H4 (cell line): Measurements from ENCODE around the gene RAB44. TPM values are rescaled to one million over a fixed set of nuclear protein-coding genes. Genes with fewer than 3 reads are reported as not detected.

Experiments used
- DNase-seq: peaks from one replicate; pipeline ENCODE4 v3.0.0-alpha.2; 2015; ENCODE audit warnings: low spot score
- total RNA-seq: library from RNA; depleted of rRNA; stranded (reverse); fragments of >200 nt; shearing (Covaris generic); gene quantifications from 2 replicates; pipeline ENCODE4 v1.2.3, GENCODE V29; 2014

Gene RAB44
- total RNA-seq, 1 experiment from 2014 or later, result not detected

DNA sequence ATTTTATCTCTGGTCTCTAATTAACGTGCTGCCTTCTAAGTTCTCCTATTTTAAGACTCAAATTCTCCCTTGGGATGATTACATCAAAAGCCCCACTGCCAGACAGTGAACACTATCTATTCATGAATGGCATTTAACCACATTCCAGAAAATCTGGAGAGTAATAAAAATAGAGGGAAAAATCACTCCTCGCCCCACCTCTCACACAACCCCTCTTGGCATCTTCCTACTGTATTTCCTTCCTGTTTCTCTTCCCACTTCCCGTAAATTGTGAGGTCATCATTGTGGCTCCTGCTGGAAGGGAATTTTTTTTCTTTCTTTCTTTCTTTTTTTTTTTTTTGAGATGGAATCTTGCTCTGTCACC is 31.5 kb downstream of the RAB44 start:
- peak; percentile 34 for DNase-seq

- no peak for DNase-seq
Measured at GRCh38 chr6:36730424-36731380, 33.1 kb downstream of the RAB44 start.

- DNase-seq, result no peak
Measured at GRCh38 chr6:36731622-36732310, 34.1 kb downstream of the RAB44 start.

DNA sequence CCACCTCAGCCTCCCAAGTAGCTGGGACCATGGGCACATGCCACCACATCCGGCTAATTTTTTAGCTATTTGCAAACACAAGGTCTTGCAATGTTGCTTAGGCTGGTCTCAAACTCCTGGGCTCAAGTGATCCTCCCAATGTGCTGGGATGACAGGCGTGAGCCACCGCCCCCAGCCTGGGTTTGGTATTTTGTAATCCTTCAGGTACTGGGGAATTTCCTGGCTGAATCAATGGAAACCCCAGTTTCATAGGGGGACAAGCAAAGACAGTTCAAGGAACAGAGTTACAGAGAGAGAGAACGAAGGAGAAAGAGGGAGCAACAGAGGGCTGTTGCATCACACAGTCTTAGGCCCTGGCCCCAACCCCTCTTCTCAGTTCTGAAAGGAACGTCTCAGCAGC is 35.7 kb downstream of the RAB44 start:
- DNase-seq, result no peak

DNA sequence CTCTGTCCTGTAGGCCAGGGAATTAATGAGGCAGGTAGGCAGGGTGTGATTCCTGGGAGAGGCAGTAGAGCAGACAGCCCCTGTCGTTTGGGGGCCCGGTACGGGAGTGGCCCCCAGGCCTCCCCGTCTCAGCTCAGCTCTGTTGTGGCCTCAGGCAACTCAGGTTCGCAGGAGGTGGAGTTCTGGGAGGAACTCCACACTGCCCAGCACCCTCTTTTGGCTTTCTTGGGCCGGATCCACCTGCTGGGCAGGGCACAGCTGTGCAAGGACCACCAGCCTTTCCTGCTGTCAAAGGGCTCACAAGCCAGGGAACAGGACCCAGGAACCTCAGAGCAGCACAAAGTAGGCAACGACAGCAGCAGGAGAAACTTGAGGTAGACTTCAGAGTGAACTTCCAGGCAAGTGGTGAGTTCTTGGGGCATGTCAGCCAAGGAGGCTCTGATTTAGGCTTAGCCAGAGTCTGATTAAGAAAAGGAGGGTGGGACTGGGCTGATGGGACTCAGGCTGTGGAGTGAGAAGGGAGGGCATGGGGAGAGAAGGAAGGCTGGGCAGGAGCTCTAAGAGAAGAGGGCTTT is 36.9 kb downstream of the RAB44 start:
- no peak for DNase-seq

- DNase-seq, result no peak
Measured at GRCh38 chr6:36735110-36736071, 37.8 kb downstream of the RAB44 start.

DNA sequence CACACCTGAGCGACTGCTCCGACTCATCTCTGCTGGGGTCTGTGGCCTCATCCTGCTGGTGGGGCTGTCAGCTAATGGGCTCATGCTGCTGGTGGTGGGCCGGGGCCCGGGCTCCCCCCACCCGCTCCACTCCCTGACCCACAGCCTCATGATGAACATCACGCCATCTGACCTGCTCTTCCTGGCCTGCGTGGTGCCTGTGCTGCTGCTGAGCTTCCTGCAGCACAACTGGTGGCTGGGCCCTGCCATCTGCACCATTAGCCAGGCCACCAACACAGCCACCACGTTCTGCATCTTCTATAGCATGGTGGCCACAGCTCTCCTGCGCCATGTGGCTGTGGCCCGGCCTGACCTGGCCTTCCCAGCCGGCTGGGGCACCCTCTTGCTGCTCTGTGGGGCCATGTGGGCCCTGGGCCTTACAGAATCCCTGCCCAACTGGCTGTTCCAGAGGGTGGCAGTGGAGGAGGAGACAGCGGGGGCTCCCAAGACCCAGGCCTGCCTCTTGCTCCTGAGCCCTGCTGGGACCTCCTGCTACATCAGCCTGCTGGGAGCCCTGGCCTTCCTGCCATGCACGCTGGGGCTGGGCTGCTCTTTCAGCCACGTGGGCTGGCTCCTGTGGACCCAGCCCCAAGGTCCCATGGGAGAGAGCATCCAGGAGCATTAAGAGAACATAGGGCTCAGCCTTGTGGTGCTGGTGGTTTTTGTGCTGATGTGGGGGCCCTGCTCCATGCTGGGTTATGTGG is 39.6 kb downstream of the RAB44 start:
- DNase-seq, result no peak

GRCh38 chr6:36738108-36738507 is 40.5 kb downstream of the RAB44 start:
- no peak for DNase-seq

GRCh38 chr6:36739947-36740817 is 42.6 kb downstream of the RAB44 start:
- DNase-seq, result no peak

GRCh38 chr6:36740818-36741179 is 43.2 kb downstream of the RAB44 start:
- no peak for DNase-seq

DNA sequence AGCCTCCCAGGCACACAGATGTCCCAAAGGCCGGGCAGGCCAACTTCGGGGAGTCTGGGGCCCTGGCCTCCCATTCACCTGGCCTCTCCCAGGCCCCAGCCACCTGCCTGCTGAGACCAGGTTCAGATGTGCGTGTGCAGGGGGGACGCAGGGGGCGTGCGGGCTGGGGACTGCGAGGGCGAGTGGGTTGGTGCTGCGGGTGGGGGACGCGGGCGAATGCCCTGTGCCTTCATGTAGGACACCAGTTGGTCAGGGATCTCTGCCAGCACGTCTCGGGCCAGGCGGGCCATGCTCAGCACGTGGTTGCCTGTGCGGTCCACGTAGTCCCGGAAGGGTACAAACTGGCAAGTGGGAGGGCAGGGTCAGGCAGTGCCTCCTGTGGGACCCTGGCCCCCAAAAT is 44.5 kb downstream of the RAB44 start:
- DNase-seq, result no peak

GRCh38 chr6:36743032-36743431 is 45.4 kb downstream of the RAB44 start:
- DNase-seq, result no peak

- no peak for DNase-seq
Measured at GRCh38 chr6:36743538-36744303, 46.1 kb downstream of the RAB44 start.

DNA sequence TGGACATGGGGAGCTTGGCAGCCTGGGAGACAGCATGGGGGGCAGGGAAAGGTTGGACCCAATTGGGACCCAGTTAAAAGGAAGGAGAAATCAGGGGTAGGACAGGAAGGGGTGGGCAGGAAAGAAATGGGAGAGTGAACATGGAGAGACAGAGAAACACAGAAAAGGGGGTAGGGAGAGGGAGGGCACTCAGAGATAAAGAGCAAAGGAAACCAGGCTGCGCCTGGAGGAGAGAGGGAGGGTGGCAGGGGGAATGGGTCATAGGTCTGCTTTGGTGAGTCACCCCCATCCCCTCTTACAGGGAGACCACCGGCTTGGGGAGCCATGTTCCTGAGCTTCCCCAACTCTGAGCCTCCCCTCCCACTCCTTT is 46.7 kb downstream of the RAB44 start:
- no peak for DNase-seq

GRCh38 chr6:36745283-36745682 is 47.7 kb downstream of the RAB44 start:
- no peak for DNase-seq

- DNase-seq, result no peak
Measured at GRCh38 chr6:36745836-36746235, 48.2 kb downstream of the RAB44 start.

GRCh38 chr6:36746251-36746650 is 48.6 kb downstream of the RAB44 start:
- DNase-seq, result no peak

GRCh38 chr6:36749829-36750489 is 52.3 kb downstream of the RAB44 start:
- DNase-seq, result no peak

DNA sequence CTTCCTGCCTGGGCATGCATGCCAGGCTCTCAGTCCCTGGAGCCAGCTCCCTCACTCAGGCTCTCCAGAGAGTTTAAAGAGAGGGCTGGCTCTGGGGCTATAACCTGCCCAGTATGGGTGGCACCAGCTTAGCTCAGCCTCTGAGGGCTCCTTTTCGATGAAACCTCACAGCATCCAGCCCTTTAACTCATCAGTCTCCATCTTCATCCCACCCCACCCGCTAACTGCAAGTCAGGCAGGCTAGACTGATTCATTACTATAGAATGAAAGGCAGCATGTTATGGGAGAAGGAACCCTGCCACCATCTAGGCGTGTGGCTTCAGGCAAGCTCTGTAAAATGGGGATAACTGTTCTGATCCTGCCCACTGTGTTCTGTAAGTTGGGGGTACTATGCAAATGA is 53.5 kb downstream of the RAB44 start:
- DNase-seq, result no peak
